BLaER1 (cell line): ENCODE data around the gene HSDL1.

Experiments used
- H3K27ac ChIP-seq: shearing (Covaris generic); formaldehyde crosslinking; 2 replicates; pipeline ENCODE4 v1.8.1; 2022
- H3K27me3 ChIP-seq: shearing (Covaris generic); formaldehyde crosslinking; 2 replicates; pipeline ENCODE4 v1.8.1; 2022
- H3K36me3 ChIP-seq: shearing (Covaris generic); formaldehyde crosslinking; 2 replicates; pipeline ENCODE4 v1.8.1; 2022
- H3K4me1 ChIP-seq: shearing (Covaris generic); formaldehyde crosslinking; 2 replicates; pipeline ENCODE4 v1.8.1; 2022
- H3K4me2 ChIP-seq: shearing (Covaris generic); formaldehyde crosslinking; 2 replicates; pipeline ENCODE4 v1.8.1; 2022
- H3K4me3 ChIP-seq: shearing (Covaris generic); formaldehyde crosslinking; 2 replicates; pipeline ENCODE4 v1.8.1; 2022
- H3K9ac ChIP-seq: shearing (Covaris generic); formaldehyde crosslinking; 2 replicates; pipeline ENCODE4 v1.8.1; 2022
- H3K9me3 ChIP-seq: shearing (Covaris generic); formaldehyde crosslinking; 2 replicates; pipeline ENCODE4 v1.8.1; 2022
- H4K20me1 ChIP-seq: shearing (Covaris generic); formaldehyde crosslinking; 2 replicates; pipeline ENCODE4 v1.8.1; 2022
- Cebpa-rat ChIP-seq: shearing (Covaris generic); IDR thresholded peaks from 2 replicates; pipeline ENCODE4 v1.8.1; 2022

Gene HSDL1

GRCh38 chr16:84182680-84183571 is 37.9 kb upstream of the HSDL1 start:
- Histone ChIP-seq H3K4me1 (peaks cover 18% of the 10 kb centered on the region), H3K36me3 (peaks cover 77% of the 10 kb centered on the region)

DNA sequence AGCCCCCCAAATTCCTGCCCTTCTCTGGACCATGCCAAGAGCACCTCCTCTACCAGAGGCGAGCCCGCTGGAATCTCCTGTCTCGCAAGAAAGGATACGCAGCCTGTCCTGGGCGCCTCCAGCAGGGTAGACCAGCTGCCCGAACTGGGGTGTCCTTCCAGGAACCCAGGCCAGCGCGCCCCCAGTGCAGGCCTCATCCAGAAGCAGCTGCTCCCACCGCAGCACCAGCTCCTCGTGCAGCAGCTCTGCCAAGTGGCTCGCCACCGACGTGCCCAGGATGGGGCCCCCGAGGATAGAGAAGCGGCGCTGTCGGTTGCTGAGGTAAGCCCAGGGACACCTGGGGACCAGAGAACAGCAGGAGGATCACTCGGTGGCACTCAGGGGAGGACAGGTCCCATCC is 37.1 kb upstream of the HSDL1 start:
- Histone ChIP-seq H3K27ac (no peak overlapping the region), H3K36me3 (peaks cover 85% of the 10 kb centered on the region), H3K4me3 (no peak overlapping the region), H3K4me1 (peaks cover 18% of the 10 kb centered on the region), H3K9ac (no peak overlapping the region), H3K27me3 (no peaks in the 10 kb centered on the region), H4K20me1 (peaks cover 60% of the 10 kb centered on the region), H3K9me3 (no peaks in the 10 kb centered on the region), H3K4me2 (no peak overlapping the region)
- TF ChIP-seq Cebpa-rat: no peak

More at GRCh38 chr16:84182680-84183571, 37.9 kb upstream of the HSDL1 start:
- H3K27ac ChIP-seq: no peak overlapping the region
- H3K4me2 ChIP-seq: no peak overlapping the region
- H3K9ac ChIP-seq: no peak overlapping the region
- no peaks in the 10 kb centered on the region for H3K27me3 ChIP-seq
- H3K4me3 ChIP-seq: no peak overlapping the region
- H4K20me1 ChIP-seq: peaks cover 53% of the 10 kb centered on the region
- no peak for TF ChIP-seq Cebpa-rat
- H3K9me3 ChIP-seq: no peaks in the 10 kb centered on the region

DNA sequence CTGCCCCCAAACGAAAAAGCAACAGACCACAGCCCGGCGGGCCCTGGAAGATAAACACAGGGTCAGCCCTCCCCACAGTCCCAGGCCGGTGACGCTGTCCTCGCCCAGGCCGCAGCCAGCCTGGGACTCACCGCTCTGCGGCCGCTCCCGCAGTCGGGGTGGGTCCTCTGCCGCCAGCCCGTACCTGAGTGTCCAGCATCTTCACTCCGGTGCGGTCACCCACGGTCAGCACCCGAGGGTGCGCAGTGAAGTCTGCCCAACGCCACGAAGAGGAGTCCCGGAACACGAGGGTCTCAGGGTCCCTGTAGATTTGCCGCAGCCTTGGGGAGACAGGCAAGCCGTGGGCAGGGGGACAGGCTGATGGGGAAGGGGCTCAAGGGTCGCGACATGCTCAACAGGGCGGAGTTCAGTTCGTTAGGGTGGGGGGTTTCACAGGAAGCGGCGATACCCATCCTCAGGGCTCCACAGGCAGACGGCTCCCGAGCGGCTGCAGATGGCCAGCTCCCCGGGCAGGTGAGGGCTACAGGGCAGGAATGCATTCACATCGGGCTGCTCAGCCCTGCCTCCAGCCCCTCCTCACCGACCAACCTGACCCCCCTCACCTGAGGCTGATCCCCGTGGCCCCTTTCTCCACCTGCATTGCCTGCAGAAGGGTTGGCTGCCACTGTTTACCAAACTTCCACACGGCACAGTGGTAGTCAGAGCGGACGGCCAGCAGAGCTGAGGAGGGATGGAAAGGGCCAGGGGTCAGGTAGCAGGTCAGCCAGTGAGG is 36.4 kb upstream of the HSDL1 start:
- peaks cover 90% of the 10 kb centered on the region for H3K36me3 ChIP-seq
- TF ChIP-seq Cebpa-rat: no peak
- H3K4me1 ChIP-seq: peaks cover 17% of the 10 kb centered on the region

DNA sequence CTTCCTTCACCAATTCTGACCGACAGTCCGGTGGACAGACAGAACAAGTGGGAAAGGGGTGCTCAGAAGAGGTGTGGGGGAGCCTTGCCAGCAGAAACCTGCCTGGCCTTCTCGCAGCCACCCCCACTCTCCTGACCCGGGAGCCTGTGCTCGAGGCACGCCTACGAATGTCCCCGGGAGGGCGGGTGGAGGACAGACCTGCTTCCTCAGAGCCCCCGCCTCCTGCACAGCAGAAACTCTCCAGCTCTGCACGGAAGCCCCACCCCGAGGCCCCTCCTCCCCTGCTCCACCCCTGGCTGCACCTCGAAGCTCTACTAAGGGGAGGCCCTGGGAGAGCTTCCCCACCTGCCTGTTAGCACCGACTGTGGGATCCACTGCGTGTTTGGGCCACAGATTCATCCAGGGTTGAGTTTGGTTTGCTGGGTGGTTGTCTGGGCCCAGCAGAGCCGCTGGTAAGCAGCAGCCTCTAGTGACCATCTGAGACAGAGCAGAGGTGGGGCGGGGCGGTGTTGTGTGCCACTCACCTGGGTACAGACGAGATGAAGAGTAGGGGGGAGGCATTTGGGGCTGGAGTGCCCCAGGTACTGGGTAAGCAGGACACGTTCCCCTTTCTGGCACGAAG is 35.7 kb upstream of the HSDL1 start:
- no peak overlapping the region for H3K9ac ChIP-seq
- H3K36me3 ChIP-seq: peaks cover 90% of the 10 kb centered on the region
- H3K4me2 ChIP-seq: no peak overlapping the region
- H3K4me3 ChIP-seq: no peak overlapping the region
- H3K27ac ChIP-seq: no peak overlapping the region
- TF ChIP-seq Cebpa-rat: no peak
- peaks cover 55% of the 10 kb centered on the region for H4K20me1 ChIP-seq
- H3K9me3 ChIP-seq: no peaks in the 10 kb centered on the region
- H3K4me1 ChIP-seq: peaks cover 13% of the 10 kb centered on the region
- H3K27me3 ChIP-seq: no peaks in the 10 kb centered on the region

More for the DNA sequence above, 36.4 kb upstream of the HSDL1 start:
- Histone ChIP-seq H3K27ac (no peak overlapping the region), H3K4me3 (no peak overlapping the region), H3K4me2 (no peak overlapping the region), H3K9me3 (no peaks in the 10 kb centered on the region), H4K20me1 (peaks cover 60% of the 10 kb centered on the region), H3K27me3 (no peaks in the 10 kb centered on the region), H3K9ac (no peak overlapping the region)

GRCh38 chr16:84179612-84180320 is 34.8 kb upstream of the HSDL1 start:
- peaks cover 13% of the 10 kb centered on the region for H3K4me1 ChIP-seq
- H3K4me3 ChIP-seq: no peak overlapping the region
- no peaks in the 10 kb centered on the region for H3K9me3 ChIP-seq
- peaks cover 81% of the 10 kb centered on the region for H3K36me3 ChIP-seq
- H4K20me1 ChIP-seq: peaks cover 46% of the 10 kb centered on the region
- no peak overlapping the region for H3K4me2 ChIP-seq
- H3K27me3 ChIP-seq: no peaks in the 10 kb centered on the region
- H3K27ac ChIP-seq: no peak overlapping the region
- no peak overlapping the region for H3K9ac ChIP-seq
- no peak for TF ChIP-seq Cebpa-rat

- no peak for TF ChIP-seq Cebpa-rat
- Histone ChIP-seq H3K9me3 (no peaks in the 10 kb centered on the region), H3K4me3 (no peak overlapping the region), H3K36me3 (peaks cover 74% of the 10 kb centered on the region), H3K9ac (no peak overlapping the region), H3K4me1 (peaks cover 13% of the 10 kb centered on the region), H3K27me3 (no peaks in the 10 kb centered on the region), H4K20me1 (peaks cover 39% of the 10 kb centered on the region), H3K27ac (no peak overlapping the region), H3K4me2 (no peak overlapping the region)
These were observed 34.1 kb upstream of the HSDL1 start for GRCh38 chr16:84178892-84179611.

DNA sequence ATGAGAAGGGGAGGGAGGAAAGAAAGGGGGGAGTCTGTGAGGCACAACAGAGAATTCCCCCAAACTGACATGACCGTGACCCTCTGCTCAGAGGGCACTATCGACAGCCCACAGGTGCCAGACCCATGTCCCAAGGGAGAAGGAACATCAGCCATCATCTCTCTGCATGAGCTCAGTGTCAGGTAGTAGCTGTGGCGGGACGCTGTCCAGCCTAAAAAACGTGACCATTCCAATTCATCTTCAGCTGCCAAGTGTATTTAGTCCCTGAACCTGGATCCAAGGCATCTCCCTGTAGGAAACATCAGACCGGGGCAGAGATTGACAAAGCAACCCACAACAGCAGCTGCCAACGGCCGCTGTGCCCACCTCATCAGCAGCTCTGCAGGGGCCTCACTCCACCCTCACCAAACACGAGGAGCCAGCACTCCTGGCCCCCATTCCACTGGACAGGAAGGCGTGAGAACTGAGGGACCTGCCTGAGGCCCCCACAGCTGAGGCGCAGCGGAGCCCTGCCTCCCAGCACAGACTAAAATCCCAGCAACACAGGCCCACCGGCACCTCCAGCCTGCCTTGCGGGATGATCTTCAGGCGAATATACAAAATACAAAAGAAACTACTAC is 33.3 kb upstream of the HSDL1 start:
- H4K20me1 ChIP-seq: peaks cover 31% of the 10 kb centered on the region
- H3K4me3 ChIP-seq: no peak overlapping the region
- H3K36me3 ChIP-seq: peaks cover 66% of the 10 kb centered on the region
- no peaks in the 10 kb centered on the region for H3K9me3 ChIP-seq
- H3K9ac ChIP-seq: no peak overlapping the region
- no peak for TF ChIP-seq Cebpa-rat
- no peaks in the 10 kb centered on the region for H3K27me3 ChIP-seq
- no peak overlapping the region for H3K27ac ChIP-seq
- no peak overlapping the region for H3K4me2 ChIP-seq
- H3K4me1 ChIP-seq: peaks cover 13% of the 10 kb centered on the region

DNA sequence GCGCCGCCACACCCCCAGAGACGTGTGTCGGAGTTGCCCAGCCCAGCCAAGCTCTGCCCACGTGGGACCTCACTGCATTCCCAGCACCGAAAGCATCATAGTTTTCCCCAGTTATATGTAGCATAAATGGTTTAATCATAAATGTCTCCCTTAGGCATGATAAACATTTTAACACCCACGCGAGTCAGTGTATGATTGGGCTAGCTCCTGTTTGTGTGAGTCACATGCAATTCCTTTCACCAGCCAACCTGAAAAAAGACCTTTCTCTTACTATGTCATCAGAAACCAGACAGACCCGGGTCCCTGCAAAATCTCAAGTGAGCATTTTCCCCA is 32.7 kb upstream of the HSDL1 start:
- Histone ChIP-seq H3K27me3 (no peaks in the 10 kb centered on the region), H3K36me3 (peaks cover 61% of the 10 kb centered on the region), H3K9me3 (no peaks in the 10 kb centered on the region), H3K4me3 (no peak overlapping the region), H3K27ac (no peak overlapping the region), H3K9ac (no peak overlapping the region), H3K4me2 (no peak overlapping the region), H3K4me1 (peaks cover 13% of the 10 kb centered on the region), H4K20me1 (peaks cover 25% of the 10 kb centered on the region)
- no peak for TF ChIP-seq Cebpa-rat
